AG09309 (cell line): ENCODE measurements around the gene CR1L.
"Not testable (repeated sequence)": the region's sequence is repeated elsewhere in the genome, so short reads cannot be mapped to it uniquely, and the experiment has no call there.

Experiments used
- DNase-seq: peaks from one replicate; pipeline ENCODE4 v3.0.0-alpha.2; 2010; ENCODE audit warnings: low read depth
- H3K4me3 ChIP-seq: 2 replicates; pipeline ENCODE4 v1.5.1; 2011; ENCODE audit warnings: mild to moderate bottlenecking, low read depth, low read length, moderate library complexity; ENCODE audit not compliant: control insufficient read depth
- TF ChIP-seq, protein P1 (sequence below): IDR thresholded peaks from 2 replicates; pipeline ENCODE4 v1.5.1; 2011; ENCODE audit warnings: mild to moderate bottlenecking, low read depth, low read length, inconsistent platforms; ENCODE audit not compliant: insufficient read depth, control insufficient read depth; ENCODE audit errors: missing control alignments

Gene CR1L

DNA sequence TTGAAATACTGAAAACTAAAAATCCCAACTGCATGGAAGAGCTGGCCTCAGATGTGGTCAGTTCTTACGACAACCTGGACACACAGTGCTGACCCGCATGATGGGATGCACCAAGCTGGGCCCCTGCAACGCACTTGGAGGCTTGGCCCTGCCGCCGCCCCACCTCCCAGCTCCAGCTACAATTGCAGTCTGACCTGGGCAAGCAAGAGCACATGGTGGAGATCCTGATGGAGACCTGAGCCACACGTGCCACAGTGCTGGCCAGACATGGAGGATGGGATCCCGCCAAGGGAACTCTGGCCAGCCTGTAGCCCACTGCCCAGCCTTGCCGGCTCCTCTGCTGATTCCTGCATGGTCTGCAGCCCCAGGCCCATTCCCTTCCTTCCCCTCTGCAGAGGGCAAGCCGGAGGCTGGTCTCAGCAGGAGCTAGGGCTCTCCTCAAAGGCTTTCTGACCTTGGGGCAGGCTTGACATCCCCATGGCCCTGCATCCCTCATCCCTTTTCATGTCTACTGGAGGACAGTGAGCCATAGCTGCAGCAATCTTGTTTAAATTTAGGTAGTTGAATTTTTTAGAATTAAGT, 14.1 kb downstream of the CR1L start:
- no peak for DNase-seq
- TF ChIP-seq, protein P1, sequence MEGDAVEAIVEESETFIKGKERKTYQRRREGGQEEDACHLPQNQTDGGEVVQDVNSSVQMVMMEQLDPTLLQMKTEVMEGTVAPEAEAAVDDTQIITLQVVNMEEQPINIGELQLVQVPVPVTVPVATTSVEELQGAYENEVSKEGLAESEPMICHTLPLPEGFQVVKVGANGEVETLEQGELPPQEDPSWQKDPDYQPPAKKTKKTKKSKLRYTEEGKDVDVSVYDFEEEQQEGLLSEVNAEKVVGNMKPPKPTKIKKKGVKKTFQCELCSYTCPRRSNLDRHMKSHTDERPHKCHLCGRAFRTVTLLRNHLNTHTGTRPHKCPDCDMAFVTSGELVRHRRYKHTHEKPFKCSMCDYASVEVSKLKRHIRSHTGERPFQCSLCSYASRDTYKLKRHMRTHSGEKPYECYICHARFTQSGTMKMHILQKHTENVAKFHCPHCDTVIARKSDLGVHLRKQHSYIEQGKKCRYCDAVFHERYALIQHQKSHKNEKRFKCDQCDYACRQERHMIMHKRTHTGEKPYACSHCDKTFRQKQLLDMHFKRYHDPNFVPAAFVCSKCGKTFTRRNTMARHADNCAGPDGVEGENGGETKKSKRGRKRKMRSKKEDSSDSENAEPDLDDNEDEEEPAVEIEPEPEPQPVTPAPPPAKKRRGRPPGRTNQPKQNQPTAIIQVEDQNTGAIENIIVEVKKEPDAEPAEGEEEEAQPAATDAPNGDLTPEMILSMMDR, result no peak
- H3K4me3 ChIP-seq, result no peak overlapping the region

DNA sequence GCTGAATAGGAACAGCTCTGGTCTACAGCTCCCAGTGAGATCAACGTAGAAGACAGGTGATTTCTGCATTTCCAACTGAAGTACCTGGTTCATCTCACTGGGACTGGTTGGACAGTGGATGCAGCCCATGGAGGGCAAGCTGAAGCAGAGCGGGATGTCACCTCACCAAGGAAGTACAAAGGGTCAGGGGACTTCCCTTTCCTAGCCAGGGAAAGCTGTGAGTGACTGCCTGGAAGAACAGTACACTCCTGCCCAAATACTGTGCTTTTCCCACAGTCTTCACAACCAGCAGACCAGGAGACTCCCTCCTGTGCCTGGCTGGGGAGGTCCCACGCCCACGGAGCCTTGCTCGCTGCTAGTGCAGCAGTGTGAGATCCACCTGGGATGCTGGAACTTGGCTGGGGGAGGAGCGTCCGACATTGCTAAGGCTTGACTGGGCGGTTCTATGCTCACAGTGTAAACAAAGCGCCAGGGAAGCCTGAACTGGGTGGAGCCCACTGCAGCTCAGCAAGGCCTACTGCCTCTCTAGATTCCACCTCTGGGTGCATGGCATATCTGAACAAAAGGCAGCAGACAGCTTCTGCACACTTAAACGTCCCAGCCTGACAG, 14.7 kb downstream of the CR1L start:
- no peak overlapping the region for H3K4me3 ChIP-seq
- TF ChIP-seq, protein P1, result no peak
- DNase-seq, result no peak

DNA sequence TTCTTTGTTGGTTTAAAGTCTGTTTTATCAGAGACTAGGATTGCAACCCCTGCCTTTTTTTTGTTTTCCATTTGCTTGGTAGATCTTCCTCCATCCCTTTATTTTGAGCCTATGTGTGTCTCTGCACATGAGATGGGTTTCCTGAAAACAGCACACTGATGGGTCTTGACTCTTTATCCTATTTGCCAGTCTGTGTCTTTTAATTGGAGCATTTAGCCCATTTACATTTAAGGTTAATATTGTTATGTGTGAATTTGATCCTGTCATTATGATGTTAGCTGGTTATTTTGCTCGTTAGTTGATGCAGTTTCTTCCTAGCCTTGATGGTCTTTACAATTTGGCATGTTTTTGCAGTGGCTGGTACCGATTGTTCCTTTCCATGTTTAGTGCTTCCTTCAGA, 16.5 kb downstream of the CR1L start:
- not testable (repeated sequence) for DNase-seq, H3K4me3 ChIP-seq

DNA sequence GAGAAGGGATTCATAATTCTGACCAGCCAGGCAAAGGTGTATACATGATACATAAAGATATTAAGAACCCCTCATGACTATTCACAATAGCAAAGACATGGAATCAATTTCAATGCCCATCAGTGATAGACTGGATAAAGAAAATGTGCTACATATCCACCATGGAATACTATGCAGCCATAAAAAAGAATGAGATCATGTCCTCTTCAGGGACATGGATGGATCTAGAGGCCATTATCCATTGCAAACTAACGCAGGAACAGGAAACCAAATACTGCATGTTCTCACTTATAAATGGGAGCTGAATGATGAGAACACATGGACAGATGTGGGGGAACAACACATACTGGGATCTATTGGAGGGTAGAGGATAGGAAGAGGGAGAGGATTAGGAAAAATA, 21.4 kb downstream of the CR1L start:
- DNase-seq, result no peak
- TF ChIP-seq, protein P1, result no peak

DNA sequence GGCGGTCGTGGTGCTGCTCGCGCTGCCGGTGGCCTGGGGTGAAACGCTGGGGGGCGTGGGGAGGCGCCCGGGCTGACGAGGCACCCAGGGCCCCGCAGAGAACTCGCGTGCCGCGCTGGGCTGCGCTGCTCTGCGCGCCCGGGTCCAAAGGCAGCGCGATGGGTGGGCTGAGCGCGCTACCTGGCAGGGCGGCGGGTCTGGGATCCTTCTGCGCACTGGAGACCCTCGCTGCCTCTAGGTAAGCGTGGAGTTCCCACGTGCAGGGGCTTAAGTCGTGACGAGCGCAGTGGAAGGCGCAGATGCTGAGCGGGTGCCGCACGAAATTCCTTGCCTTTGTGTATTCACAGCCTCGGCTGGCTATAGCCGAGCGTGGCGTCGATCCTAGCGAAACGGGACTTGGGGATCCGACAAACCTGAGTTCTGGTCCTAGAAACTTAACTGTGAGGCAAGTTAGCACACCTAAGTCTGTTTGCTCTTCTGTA, 24.6 kb downstream of the CR1L start:
- no peak overlapping the region for H3K4me3 ChIP-seq
- no peak for DNase-seq
- TF ChIP-seq, protein P1, result no peak

More for the DNA sequence above, 21.4 kb downstream of the CR1L start:
- H3K4me3 ChIP-seq, result no peak overlapping the region

DNA sequence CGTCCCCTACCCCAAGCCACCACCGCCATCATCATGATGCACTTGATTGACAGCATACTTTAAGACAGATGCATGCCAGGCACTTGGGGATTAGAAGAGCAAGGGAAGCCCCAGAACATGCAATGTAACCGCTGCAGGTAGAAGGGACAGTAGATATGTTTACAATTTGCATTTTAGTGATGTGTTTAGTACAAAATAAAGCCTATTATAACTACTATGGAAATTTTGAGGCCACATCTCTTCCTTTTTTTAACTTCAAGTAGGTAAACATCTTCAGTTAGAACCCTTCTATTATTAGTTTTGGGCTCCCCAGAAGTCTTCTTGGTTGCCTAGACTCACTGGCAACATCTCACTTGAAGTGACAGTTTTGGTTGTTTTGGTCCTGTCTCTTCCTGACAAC, 25.3 kb downstream of the CR1L start:
- DNase-seq, result no peak
- TF ChIP-seq, protein P1, result no peak
- H3K4me3 ChIP-seq, result no peak overlapping the region

DNA sequence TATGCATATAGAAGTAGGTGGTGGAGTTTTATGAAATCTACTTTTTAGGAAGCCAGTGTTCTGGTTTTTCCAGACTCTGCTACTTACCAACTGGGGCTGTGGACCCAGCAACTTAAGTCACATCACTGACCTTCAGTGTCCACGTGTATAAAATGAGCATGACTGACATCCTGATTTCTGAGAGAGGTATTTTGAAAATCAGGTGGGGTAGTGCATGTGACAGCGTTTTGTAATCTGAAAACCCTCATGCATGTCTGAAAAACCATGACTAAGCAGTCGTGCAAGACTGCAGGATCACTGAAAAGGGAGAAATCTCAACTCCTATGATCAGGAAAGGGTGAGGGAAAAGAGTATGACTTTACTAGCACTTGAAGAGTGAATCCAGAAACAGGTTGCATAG, 26.1 kb downstream of the CR1L start:
- TF ChIP-seq, protein P1, result no peak
- DNase-seq, result no peak
- H3K4me3 ChIP-seq, result no peak overlapping the region
